ENCODE measurements around the gene STAMBP.
"Not testable (repeated sequence)": the region's sequence is repeated elsewhere in the genome, so short reads cannot be mapped to it uniquely, and the experiment has no call there.

The STAMBP gene

DNA sequence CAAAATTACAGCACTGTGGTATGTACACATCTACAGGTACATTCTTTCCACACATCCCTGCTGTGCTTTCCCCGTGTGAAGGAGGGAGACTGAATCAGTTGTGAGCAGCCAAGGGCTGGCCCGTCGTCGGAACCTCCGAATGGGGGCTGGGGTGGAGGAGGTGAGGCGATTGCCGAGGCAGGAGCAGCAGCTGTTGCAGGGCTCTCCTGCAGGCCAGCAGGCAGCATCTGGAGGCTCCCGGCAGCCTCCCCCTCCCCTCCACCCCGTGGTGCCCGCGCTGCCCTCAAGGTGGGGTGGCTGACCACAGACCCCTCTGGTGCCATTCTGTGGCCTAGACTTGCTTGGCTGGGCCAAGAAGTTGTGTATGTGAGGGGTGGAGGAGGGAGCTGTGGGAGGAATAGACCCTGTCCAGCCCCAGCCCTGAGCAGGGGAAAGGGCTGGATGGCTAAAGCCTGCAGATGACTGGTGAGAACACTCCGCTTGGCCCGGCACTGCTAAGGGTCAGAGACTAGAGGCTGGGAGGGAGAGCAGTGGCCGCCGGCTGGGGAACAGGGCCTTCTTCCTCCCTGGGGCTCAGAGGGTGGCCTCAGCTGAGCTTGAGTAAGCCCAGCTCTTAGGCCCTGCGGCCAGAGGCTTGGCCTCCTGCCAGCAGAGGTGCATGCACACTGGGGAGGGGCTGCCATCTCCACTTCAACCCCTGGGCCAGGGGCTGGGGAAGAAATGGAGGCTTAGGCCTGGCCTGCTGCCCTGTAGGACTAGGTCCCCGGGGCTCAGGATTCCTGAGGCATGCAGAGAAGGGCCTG, 7.6 kb downstream of the STAMBP start:
- in situ Hi-C loops (cut with MboI; ENCODE audit: low sequenced_read_pairs): no loop called here

DNA sequence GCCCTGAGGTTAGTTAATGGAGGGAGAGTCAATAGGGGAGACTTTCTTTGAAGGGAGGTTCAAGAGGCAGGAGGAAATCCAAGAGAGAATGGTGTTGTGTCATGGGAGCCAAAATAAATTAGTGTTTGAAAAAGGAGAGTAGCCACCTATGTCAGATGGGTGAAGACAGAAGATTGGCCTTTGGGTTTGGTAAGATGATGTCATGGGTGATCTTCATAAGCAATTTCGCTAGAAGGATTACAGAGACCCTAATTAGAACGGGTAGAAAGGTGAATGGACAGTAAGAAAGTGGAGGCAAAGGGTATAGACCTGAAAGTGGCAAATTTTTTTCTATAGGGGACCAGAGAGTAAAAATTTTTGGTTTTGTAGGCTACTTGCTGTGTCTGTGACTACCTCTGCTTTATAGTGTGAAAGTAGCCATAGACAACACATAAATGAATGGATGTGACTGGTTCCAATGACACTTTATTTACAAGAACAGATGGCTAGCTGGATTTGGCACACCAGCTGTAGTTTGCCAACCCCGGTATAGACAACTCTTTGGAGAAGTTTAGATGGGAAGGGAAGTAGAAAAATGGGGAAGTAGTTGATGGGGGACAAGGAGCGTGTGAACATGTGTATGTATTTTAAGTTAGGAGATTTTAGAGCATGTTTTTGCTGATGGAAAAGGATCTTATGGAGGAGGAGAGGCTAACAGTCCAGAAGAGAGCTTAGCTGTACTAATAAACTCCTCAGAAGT, 9.3 kb downstream of the STAMBP start:
- in situ Hi-C loops (cut with MboI; ENCODE audit: low sequenced_read_pairs): no loop called here

DNA sequence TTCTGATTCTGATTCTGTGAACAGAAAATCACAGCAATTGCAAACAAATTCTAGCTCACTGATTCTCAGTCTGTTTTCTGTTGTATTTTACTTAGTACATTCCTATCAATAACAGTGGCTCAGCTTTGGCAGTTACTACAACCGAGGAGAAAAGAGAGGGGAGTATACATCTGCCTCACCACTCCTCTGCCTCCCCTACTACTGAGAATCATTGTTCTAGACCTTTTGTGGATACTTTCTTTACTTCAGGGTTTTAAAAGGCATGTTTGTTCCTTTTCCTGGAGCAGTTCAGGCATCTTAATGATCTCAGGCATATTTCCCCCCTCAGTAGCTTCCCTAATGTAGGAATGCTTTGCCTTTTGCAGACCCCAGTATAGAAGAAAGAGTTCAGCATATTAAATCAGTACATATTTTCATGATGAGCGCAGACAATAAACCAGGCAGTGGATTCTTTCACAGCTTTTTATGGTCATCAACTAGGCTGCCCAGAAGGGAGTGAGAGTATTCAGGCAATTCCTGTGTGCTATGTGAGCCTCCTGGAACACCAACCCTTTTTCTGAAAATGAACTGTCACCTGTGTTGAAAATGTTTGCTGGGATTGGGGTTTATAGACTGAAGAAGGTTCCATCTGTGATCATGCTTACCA, 10.3 kb downstream of the STAMBP start:
- in situ Hi-C loops (cut with MboI; ENCODE audit: low sequenced_read_pairs): no loop called here

DNA sequence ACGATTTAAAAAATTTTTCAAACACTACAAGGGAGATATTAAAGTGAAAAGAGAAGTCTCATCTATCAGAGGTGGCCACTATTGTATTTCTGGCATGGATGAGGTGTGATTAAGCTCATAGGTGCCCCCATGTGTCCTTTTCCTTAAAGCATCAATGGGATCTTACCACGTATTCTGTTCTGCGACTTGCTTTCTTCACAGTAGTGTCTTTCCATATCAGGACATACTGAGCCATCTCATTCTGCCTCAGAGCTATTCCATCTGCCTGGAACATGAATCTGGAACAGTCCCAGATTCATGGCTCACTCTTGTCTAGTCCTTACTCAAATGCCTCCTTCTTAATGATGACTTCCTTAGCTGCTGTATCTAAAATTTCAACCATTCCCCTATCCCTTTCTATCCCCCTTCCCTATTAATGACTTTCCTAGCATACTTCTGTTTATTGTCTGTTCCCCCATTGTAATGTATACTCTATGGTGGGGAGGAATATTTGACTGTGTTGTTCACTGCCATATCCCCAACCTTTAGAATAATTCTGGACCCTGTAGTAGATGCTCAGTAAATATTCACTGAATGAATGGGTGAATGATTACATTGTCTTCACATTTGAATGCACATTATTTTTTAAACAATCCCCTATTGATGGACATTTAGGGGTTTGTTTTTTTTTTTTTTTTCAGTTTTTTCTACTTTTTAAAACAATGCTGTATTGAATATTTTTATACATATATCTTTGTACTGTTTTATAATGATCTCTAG, 11.1 kb downstream of the STAMBP start:
- in situ Hi-C loops (cut with MboI; ENCODE audit: low sequenced_read_pairs): no loop called here

DNA sequence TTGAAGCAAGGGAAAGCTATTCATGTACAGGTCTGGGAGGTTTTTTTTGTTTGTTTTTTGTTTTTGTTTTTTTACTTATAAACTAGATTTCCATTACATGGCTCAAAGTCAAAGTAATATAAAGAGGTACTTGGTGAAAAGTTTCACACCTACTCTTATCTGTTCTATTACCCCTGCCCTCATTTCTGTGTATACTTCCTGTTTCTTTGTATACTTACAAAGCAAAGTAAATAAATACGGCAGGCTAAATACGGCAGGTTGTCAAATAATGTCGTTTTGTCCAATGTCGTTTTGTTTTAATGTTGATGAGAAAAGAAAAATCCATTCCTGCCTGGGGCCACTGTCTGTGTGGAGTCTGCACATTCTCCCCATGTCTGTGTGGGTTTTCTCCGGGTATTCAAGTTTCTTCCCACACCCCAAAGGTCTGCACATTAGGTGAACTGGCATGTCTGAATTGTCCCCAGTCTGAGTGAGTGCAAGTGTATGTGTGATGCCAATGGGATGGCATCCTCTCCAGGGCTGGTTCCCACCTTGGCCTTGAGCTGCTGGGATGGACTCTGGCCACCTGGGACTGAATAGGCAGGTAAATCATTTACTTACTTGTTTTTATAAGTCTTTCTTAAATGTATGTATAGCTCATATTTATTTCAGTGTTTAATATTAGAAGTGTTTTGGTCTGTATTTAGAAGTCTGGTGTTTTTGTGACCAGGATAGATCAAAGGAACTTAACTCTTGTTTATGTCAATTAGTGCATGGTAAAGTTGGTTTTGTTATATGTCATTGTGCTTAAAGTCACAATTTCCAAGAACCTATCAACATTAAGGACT, 13.4 kb downstream of the STAMBP start:
- in situ Hi-C loops (cut with MboI; ENCODE audit: low sequenced_read_pairs): no loop called here

DNA sequence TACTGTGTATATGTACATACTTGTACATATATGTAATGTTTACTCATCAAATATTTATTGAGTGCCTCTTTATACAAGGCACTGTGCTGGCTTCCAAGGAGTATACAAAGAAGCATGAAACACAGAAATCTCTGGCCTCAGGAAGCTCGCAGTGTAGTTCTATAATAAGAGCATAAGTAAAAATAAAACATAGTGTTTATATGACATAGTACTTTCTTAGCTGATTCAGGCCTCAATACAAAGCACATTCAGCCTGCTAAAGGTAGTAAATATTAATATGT, 13.9 kb downstream of the STAMBP start:
- in situ Hi-C loops (cut with MboI; ENCODE audit: low sequenced_read_pairs): no loop called here

DNA sequence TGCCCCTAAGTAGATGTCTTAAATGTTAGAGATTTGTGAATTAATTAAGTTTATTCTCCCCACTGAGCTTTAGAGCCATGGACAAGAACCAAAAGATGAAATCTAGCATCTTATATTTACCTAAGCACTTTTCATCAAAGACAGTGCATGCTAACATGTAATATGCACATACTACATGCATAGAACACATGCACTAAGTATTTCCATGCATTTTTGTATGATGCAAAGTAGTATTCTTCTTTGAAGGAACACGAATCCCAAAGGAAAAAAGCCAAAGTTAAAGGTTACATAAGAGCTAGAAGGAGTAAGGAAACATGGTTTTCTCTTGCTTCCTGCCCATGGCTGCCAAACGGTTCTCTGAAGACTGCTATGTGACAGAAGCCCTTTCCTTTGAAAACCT, 15.3 kb downstream of the STAMBP start:
- in situ Hi-C loops (cut with MboI; ENCODE audit: low sequenced_read_pairs): no loop called here

DNA sequence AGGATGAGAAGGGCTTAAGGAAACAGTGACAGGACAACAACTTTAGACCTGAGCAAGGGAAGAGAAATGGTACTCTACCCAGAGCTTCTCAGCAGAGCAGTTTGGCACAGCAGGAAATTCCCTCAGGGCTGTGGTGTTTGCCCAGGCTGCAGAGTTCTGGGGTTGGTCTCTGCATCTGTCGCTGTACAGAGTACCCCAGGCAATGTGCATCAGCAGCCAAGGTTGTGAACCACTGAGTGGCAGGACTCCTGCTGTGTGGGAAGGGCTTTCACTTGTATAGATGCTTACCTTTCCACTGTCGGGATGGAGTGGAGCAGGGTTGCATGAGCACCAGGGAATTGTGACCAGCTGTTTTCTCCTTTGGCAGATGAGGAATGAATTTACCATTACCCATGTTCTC, 21.2 kb downstream of the STAMBP start:
- in situ Hi-C loops (cut with MboI; ENCODE audit: low sequenced_read_pairs): no loop called here

DNA sequence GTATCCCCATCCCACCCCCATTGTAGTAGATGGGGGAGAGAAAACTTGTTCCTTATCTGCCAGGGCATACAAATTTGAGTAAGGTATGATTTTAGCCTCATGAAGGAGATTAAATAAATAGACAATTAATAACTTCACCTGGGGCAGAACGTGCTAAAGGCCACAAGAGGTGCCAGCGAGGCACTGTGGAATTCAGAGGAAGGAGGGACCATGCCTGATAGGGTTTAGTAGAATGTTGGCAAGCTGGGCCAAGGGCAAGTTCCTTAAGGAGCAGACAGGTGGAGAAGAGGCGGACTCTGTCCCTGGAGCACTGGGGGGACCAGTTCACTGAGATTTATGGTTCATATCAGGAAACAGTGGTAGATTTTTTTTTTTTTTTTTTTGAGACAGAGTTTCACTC, 22.5 kb downstream of the STAMBP start:
- in situ Hi-C loops (cut with MboI; ENCODE audit: low sequenced_read_pairs): no loop called here

DNA sequence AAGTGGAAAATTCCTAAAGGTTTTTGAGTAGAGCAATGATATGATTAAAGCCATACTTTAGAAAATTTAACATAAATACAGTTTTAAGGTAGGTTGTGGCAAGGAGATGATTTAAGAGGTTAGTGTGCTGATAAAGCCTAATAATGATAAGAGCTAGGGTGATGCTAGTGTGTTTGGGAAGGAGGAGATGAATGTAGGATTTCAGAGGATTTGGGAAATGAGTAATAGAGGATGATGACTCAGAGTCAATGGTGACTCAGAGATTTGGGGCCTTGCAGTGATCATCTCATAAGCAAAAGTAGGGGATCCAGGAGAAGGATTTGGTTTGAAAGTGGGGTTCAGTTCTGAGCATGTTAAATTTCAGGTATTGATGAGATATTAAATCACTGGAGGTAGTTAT, 23.3 kb downstream of the STAMBP start:
- in situ Hi-C loops (cut with MboI; ENCODE audit: low sequenced_read_pairs): no loop called here

DNA sequence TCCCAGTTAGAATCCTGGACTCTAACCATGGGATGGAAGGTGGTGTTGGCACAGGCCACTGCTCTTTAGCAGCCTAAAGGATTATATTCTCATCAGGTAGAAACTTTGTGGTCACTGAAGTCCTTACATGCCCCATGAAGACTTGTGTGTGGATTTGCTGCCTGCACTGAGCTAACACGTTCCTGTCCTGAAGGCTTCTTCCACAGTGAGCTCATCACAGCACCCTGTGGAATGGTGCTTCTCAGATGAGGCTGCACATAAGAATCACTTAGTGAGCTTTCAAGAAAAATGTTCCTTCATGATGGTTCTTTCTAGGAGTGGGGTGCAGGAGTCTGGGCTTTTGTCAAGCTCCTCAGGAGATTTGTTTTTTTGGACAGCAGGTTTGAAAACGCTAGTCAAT, 26.8 kb downstream of the STAMBP start:
- in situ Hi-C loops (cut with MboI; ENCODE audit: low sequenced_read_pairs): no loop called here

DNA sequence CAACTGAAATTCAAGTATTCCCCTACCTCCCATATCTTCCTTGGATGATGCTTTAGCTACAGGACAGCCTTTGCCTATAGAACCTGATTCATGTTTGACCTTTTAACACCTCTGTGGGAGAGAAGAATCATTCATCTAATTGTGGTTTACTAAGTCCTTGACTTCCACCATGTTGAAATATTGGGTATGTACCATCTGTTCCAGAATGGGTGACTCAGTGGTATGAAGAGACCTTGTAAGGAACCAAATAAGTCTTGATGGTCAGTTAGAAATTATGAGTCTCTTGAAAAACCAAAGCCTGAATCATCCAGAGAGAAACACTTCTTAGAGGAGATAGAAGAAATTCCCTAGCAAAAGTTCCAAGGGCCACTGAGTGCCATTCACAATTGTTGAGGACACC, 27.5 kb downstream of the STAMBP start:
- in situ Hi-C loops (cut with MboI; ENCODE audit: low sequenced_read_pairs): no loop called here

DNA sequence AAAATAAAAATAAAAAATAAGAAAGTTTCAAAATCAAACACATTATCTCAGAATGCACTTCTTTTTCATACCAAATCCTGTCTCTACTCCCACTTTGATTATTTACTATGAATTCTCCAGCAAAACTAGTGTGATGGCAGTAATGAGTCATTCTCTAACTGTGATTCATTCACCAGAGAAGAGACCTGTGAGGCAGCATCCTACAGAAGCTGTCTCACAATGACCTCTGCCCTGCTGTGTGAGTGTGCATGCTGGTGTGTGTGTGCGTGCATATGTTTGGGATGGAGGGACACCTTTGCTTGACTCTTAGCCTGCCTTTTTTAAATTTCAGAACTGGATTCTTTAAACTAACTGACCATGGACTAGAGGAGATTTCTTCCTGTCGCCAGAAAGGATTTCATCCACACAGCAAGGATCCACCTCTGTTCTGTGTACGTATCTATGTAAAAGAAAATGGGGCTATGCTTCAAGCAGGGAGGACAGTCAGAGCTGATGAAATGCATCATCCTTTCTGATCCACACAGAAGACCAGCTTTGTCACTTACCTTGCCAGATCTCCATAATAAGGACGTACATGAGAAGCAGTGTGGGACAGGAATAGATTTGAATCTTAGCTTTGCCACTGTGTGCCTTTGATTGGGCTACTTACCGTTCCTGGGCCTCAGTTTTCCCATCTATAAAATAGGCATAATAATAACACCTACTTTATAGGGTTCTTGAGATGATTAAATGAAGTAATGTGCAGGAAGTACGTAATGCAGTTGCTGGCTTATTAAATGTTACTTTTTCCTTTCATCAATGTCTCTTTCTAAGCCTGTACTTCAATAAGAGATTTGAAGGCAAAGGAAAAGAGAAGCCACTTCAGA, 31.2 kb downstream of the STAMBP start:
- in situ Hi-C loops (cut with MboI; ENCODE audit: low sequenced_read_pairs): no loop called here

DNA sequence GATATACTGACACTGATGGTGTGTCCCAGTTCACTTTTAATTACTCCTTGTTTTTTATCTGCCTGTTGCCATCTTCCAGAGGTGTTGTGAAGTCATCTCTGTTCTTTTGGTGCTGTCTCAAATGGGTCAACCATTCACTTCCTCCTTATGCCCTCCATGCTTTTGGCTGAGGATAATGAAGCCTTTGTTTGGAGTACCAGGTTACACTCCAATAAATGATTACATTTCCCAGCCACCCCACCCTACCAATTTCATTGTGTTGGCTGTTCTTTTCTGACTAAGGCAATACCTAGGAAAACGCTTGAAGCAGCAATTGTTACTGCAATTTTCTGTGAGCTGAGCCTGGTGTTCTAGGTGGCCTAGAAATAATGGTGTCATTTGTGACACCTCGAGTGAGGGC, 34.2 kb downstream of the STAMBP start:
- in situ Hi-C loops (cut with MboI; ENCODE audit: low sequenced_read_pairs): no loop called here

DNA sequence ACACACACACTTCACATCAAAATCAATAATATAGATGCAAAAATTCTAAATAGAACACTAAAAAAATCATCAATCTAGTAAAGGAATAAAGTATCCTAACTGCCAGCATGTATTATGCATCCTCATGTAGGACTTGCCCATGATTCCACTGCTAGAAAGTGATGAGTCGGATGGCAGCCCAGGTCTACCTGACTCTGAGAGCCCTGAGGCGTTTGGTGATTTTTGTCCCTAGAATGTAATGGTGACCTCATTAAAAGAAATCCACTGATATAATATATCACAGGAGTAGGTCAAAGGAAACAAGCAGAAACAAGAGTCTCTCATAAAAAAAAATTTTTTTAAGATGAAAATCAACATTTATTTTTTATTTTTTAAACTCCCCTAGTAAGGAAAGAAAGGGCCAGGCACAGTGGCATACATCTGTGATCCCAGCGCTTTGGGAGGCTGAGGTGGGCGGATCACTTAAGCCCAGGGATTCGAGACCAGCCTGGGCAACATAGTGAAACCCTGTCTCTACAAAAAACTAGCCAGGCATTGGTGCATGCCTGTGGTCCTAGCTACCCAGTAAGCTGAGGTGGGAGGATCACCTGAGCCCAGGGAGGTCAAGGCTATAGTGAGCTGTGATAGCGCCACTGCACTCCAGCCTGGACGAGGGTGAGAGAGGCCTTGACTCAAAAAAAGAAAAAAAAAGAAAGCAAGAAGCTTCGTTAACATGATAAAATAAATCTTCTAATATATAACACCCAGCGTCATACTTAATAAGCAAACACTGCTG, 39.6 kb downstream of the STAMBP start:
- in situ Hi-C loops (cut with MboI; ENCODE audit: low sequenced_read_pairs): no loop called here

DNA sequence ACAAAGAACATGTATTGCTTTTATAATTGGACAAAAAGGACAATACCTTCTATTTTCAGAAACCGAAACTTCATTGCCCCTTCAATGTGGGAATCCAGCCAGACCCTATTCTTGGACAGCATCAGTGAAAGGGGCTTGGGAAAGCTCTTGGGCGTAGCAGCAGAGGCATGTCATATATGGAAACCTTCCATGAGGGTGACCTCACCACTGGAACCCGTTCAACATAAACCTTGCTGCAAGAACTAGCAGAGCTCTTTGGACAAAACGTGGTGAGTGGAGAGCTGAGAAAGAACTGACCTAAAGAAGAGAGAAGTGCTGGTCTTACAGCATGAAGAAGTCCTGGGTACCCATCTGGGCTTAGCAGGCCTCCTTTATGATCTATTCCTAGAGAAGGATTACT, 41.3 kb downstream of the STAMBP start:
- in situ Hi-C loops (cut with MboI; ENCODE audit: low sequenced_read_pairs): no loop called here

DNA sequence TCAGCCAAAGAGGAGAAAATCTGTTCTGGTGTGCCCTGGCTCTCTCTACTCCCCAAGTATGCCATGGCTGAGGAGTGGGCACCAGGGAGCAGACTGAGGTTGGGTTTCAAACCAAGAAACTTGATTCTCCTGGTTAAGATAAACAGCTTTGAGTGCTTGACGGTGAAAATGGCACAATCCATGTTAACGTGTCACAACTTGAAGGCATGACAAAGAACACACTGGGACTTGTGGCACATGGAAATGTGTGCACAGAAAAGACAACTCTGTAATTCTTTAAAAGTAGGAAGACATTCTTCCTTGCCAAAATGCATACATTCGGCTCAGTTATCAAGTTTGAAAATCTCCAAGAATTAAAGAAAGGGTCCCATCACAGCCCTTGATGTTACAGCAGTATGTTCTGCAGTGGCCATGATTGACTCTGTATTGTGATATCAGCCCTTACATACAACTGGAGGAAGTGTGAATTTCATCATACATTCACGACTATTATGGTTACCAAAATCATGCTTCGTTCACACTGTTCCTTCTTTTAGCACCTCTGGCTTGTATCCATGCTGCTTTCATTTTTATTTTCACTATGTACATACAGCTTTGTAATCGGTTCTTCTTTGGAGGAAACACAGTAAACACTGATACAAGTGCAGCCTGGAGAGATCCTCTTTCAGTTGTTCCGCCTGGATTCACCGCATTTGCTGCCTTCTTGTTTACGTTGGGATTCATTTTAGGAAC, 48.5 kb downstream of the STAMBP start:
- in situ Hi-C loops (cut with MboI; ENCODE audit: low sequenced_read_pairs): no loop called here

DNA sequence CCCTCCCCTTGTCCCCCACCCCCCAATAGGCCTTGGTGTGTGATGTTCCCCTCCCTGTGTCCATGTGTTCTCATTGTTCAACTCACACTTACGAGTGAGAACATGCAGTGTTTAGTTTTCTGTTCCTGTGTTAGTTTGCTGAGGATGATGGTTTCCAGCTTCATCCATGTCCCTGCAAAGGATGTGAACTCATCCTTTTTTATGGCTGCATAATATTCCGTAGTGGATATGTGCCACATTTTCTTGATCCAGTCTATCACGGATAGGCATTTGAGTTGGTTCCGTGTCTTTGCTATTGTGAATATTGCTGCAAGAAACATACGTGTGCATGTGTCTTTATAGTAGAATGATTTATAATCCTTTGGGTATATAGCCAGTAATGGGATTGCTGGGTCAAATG, 49.2 kb downstream of the STAMBP start:
- in situ Hi-C loops (cut with MboI; ENCODE audit: low sequenced_read_pairs): not testable (repeated sequence)

Data from HL-60/S4 treated with retinoic acid at 250 ng/mL for 4 days and 3 days (cell line).